ENCODE results near the gene PRRX1. TPM values are rescaled to one million over a fixed set of nuclear protein-coding genes. Genes with fewer than 3 reads are reported as not detected.
A peak's percentile ranks its signal among the peaks of the same experiment; 100 is the strongest.

PRRX1 gene
- total RNA-seq, 1 experiment from 2014 or later: 21.6 TPM

DNA sequence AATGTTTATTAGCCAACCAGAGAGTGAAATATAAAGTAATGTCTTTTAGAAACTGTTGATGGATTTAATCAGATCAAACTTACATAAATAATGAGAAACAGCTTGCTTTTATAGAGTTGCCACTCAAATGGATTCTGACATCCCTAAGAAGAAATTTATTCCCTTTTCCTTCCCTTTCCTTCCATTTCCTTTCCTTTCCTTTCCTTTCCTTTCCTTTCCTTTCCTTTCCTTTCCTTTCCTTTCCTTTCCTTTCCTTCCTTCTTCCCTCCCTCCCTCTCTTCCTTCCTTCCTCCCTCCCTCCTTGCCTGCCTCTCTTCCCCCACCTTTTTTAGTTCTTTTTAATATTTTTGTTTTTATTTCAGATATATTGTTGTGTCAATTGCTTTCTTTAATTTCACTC, 27.3 kb downstream of the PRRX1 start:
- DNase-seq (ENCODE audit: low read depth): no peak

- DNase-seq (ENCODE audit: low read depth): peak; percentile 33
These were observed 29.1 kb downstream of the PRRX1 start for GRCh38 chr1:170692866-170693575.

GRCh38 chr1:170694172-170694926, 30.4 kb downstream of the PRRX1 start:
- no peak for DNase-seq (ENCODE audit: low read depth)

- no peak for DNase-seq (ENCODE audit: low read depth)
These were observed 32.1 kb downstream of the PRRX1 start for GRCh38 chr1:170695955-170696590.

- no peak for DNase-seq (ENCODE audit: low read depth)
These were observed 32.8 kb downstream of the PRRX1 start for GRCh38 chr1:170696591-170697290.

DNA sequence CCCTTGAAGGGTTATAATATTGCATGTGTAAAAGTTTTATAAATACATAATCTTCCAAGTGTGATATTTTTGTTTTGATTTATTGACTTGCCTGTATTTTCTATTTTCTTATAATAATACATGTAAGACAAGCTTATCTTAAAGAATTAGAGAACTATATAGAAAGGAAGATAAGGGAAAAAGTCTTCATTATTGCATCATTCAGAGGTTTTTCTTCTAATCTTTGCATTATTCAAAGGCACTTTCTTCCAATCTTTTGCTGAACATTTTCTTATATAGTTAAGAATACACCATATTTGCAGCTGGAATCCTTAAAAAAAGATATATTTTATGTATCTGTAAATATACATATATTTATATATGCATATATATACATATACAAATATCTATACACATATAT, 33.4 kb downstream of the PRRX1 start:
- no peak for DNase-seq (ENCODE audit: low read depth)

- peak; percentile 39 for DNase-seq (ENCODE audit: low read depth)
These were observed 34.7 kb downstream of the PRRX1 start for GRCh38 chr1:170698301-170699275.

DNA sequence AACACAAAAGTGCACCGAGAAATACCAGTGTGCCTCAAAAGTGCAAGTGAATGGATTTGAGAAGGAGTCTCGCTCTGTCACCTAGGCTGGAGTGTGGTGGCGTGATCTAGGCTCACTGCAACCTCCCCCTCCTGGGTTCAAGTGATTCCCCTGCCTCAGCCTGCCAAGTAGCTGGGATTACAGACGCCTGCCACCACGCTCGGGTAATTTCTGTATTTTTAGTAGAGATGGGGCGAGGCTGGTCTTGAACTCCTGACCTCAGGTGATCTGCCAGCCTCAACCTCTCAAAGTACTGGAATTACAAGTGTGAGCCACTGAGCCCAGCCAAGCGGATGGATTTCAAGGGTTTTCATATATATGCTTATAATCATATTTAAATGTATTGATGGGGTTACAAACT, 35.8 kb downstream of the PRRX1 start:
- no peak for DNase-seq (ENCODE audit: low read depth)

DNA sequence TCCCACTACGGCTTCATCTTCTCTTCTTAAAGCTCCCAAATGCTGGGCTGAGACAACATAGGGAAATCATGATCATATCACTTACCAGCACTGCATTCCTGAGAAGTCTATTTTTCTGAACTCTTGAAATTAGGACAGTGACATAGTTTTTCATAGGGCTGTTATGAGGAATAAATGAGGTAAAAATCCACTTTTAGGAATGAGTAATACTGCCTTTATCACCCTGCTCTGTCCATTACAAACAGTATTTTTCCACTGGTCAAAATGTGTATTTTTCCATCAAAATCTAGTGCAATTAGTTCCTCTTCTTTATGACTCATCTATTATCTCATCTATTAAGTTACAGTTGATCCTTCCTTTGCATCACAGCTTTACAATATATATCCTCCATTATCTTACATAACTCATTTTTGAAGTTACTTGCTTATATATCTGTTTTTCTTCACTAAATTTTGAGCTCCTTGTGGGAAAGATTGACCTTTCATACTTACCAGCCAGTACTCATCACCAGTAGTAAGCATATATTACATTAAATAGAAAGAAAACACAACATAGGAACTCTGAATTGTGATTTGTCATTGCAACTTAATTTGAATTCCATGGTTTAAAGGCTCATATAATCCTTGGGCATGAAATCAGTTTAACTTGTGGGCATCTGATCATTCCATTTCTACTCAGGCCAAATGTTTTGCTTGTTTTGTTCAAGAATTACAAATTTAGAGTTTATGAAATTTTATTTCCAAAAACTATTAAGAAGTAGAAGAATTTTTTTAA, 37.1 kb downstream of the PRRX1 start:
- peak; percentile 39 for DNase-seq (ENCODE audit: low read depth)

DNA sequence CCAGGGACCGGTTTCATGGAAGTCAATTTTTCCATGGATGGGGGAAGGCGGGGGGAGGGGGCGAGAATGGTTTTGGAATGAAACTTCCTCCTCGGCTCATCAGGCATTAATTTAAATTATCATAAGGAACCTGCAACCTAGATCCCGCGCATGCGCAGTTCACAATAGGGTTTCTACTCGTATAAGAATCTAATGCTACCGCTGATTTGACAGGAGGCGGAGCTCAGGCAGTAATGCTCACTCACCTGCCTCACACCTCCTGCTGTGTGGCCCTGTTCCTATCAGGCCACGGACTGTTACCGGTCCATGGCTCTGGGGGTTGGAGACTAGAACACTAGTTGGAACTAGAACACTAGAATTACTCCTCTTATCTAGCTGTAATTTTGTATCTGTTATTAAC, 38.0 kb downstream of the PRRX1 start:
- DNase-seq (ENCODE audit: low read depth): no peak

- DNase-seq (ENCODE audit: low read depth): no peak
These were observed 39.7 kb downstream of the PRRX1 start for GRCh38 chr1:170703591-170703990.

DNA sequence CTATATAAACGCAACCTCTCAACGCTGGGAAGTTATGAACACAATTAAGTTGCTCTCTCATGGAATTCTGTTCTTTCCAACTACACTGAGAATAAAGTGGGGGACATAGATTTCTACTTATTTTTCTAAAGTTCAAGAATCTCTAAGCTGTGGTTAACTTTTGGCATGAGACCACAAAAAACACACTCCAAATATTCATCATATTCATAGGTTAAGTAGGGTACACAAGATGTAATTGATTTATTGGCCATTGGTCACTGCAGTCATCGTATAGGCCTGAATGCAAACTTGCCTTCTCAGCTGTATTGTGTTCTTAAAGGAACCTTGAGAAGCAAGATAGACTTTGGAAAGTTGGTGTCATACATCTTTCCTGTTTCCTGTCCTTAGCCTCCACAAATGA, 40.3 kb downstream of the PRRX1 start:
- no peak for DNase-seq (ENCODE audit: low read depth)

- DNase-seq (ENCODE audit: low read depth): no peak
These were observed 42.0 kb downstream of the PRRX1 start for GRCh38 chr1:170705981-170706380.

DNA sequence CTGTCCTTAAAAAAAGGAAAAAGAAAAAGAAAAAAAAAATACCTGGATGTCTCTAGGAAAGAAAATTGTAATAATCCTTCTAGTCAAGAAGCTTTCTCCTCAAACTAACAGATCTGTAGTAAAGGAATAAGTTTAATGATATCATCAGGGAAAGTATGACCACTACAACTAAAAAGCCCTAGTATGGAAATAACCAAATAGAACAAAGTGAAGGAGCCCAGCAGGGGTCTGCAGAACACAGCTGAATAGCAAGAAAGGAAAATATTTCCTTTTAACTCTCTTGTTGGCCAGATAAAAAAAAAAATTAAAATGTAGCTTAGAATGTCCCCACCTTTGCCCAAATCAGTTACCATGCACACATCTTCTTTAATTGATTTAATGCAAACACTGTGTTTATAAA, 43.2 kb downstream of the PRRX1 start:
- no peak for DNase-seq (ENCODE audit: low read depth)

DNA sequence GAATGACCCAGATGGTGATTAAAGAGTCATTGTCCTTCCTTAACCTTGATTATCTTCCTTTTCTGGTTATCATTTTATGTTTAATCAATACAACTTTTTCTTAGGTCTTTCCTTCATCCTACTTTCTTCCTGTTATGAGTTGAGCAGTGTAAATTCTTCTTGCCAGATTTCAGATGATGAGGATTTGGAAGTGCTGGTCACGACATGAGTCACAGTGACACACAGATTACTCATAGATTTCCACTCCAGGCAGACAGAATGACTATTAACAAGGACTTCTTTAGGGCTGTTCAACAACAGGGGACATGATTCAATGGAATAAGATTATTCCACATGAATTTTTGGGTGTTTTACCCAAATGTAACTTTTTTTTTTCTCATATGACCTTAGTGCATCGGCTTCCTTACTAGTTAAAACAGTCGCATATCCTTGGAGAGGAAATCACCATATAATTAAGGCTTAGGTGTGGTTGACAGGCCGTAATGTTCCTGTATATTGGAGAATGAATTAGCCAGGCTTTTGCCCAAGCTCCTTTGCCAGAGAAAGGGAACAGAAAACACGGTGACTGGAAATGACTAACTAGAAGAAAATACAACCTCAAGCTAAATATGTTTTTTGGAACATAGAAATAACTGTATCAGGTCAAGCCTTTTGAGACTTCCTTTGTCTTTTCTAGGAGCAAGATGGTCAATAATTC, 44.2 kb downstream of the PRRX1 start:
- peak; percentile 96 for DNase-seq (ENCODE audit: low read depth)

DNA sequence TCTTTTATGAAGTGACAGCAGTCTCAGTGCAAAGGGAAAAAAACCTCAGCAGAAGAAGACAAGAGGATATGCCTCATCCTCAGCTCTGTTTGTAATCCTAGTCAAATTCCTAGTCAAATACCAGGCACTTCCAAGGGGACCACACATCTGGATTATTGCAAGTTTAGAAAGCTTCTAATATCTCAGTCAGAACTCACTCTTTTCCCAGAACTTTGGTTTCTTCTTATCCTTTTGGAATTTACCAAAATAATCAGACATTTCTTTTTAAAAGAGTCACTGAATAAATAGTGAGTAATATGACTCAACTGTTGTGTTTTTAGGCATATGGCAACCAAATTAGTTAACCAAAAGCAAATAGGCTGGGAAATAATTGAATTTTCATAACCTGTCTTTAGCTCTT, 47.8 kb downstream of the PRRX1 start:
- peak; percentile 64 for DNase-seq (ENCODE audit: low read depth)

- peak; percentile 34 for DNase-seq (ENCODE audit: low read depth)
These were observed 50.2 kb downstream of the PRRX1 start for GRCh38 chr1:170714163-170714562.

- DNase-seq (ENCODE audit: low read depth): no peak
These were observed 51.0 kb downstream of the PRRX1 start for GRCh38 chr1:170714938-170715337.

DNA sequence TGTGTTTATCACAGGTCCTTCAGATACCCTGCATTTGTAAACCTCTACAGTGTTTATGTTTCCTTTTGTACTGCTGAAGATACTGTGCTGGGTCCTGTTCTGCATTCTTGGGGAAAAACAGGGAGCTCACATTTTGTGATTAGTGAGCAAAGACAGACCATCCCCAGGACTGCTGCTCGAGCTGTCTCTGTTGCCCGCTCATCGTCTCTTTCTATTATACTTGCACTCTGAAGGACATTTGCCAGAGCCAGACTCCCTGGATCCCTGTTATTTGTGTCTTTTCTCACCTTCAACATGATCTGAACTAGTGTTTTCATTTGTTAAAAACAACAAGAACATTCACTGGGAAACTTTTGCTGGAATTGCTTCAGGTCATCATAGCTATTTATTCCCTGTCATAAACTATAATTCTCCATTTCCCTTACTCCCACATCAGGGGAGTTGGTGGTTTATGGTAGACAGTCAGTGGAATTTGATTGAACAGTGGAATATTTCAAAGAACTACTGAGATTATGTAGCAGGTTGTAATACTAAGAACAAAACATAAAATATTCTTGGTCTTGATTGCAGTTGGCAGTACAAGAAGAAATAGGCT, 53.0 kb downstream of the PRRX1 start:
- DNase-seq (ENCODE audit: low read depth): no peak

All from M059J (cell line).